ENCODE results near the gene DCPS.
"Not testable (repeated sequence)": the region's sequence is repeated elsewhere in the genome, so short reads cannot be mapped to it uniquely, and the experiment has no call there.

DCPS gene

DNA sequence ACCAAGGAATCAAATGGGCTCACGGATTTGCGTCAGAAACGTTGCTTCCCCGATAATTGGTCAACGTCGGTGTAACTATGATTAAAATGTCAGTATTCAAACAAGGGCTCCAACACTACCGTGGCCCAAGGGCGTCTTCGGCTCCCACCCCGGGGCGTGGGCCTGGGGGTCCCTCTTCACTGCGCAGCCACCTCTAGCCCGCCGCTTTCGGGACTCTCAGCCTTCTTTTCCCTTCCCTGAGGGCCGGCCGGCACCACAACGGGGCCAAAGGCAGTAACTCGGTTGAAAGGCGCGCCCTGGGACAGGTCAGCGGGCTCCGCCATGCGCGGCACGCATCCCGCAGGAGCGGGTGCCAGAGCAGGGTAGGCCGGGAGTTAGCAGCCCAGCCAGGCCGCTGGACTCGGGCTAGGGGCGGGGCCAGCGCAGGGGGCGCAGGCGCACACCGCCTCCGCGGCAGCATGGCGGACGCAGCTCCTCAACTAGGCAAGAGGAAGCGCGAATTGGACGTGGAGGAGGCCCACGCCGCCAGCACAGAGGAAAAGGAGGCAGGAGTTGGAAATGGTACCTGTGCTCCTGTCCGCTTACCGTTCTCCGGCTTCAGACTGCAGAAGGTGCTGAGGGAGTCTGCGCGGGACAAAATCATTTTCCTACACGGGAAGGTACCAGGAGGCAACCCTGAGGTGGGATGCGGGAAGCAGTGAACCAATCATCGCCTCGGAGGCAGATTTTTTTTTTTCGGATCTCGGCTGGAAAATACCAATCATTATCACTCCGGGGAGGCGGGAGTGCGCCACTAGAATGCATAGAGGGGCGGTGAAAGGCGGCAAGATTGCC, at the start of gene DCPS:
DCPS (plus strand) TSS at position 438 of the 834 bp plus-strand sequence; CDS start at position 459, 21 bp downstream.
- in situ Hi-C loops (cut with MboI; ENCODE audit: low sequenced_read_pairs): loop anchor here (25.0 kb wide), 1 partner anchor 683 kb away; no protein-coding TSS in a partner anchor

GRCh38 chr11:126254819-126255218, 49.0 kb upstream of the DCPS start:
- in situ Hi-C loops (cut with MboI; ENCODE audit: low sequenced_read_pairs): no loop called here

DNA sequence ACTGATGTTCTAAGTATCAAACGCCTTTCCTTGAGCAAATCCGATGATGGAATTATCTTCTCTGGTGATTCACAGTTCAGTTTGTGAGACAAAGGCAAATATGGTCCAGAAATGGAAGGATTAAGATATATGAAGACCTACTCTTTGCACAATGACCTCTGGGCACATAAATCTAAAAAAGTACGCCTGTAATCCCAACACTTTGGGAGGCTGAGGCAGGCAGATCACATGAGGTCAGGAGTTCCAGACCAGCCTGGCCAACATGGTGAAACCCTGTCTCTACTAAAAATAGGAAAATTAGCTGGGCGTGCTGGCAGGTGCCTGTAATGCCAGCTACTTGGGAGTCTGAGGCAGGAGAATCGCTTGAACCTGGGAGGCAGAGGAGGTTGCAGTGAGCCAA, 48.4 kb upstream of the DCPS start:
- in situ Hi-C loops (cut with MboI; ENCODE audit: low sequenced_read_pairs): not testable (repeated sequence)

GRCh38 chr11:126256216-126256615, 47.6 kb upstream of the DCPS start:
- in situ Hi-C loops (cut with MboI; ENCODE audit: low sequenced_read_pairs): no loop called here

GRCh38 chr11:126257144-126257543, 46.7 kb upstream of the DCPS start:
- in situ Hi-C loops (cut with MboI; ENCODE audit: low sequenced_read_pairs): no loop called here

GRCh38 chr11:126257764-126258163, 46.1 kb upstream of the DCPS start:
- in situ Hi-C loops (cut with MboI; ENCODE audit: low sequenced_read_pairs): no loop called here

GRCh38 chr11:126262216-126262615, 41.6 kb upstream of the DCPS start:
- in situ Hi-C loops (cut with MboI; ENCODE audit: low sequenced_read_pairs): no loop called here

GRCh38 chr11:126263489-126263888, 40.4 kb upstream of the DCPS start:
- in situ Hi-C loops (cut with MboI; ENCODE audit: low sequenced_read_pairs): no loop called here

DNA sequence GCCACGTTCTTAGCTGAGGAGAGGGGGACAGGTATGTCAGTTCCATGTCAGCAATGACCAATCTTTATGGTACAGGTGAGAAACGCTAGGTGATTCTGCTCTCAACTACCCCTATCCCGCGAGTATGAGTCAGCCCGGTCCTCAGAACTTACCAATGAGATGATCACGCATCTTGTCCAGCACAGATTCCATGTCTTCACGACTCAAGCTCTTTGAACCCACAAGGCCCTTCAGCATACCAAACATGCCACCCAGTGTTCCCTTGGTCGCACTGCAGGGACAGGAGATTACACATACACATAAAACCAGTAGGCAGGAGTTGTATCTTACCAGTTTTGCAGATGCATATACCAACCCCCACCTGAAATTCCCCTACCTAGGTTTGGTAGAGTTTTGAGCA, 38.0 kb upstream of the DCPS start:
- in situ Hi-C loops (cut with MboI; ENCODE audit: low sequenced_read_pairs): no loop called here

DNA sequence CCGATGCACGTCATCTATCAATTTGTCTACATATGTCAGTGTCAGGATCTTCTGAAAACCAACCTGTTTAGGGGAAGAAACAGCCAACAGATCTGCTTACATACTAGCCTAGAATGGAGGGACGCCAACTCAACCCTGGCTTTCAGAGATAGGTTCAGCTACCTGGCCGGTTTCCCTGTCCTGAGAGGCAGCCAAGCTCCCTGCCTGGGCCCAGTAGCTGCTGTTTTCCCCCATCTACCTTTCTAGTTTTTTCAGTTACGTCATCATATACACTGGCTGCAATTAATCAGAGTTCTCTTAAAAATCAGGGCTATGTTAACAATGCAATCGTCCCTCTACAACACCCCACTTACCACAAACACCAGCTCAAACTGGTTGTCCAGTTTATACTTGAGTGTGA, 36.2 kb upstream of the DCPS start:
- in situ Hi-C loops (cut with MboI; ENCODE audit: low sequenced_read_pairs): no loop called here

DNA sequence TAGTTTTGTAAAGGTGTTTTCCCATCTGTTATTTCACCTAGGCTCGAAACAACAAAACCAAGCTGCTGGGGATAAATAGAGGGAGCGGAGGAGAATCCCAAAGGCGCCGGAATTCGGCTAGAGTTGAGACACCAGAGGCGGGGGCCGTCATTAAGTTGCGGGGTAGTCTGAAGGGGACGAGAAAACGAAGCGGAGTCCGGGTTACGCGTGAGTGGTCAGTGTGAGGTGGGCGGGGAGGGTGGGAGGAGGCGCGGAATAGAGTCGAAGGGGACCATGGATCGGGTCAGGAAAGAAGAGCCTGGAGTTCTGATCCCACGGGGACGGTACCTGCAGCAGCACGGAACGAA, 35.5 kb upstream of the DCPS start:
- in situ Hi-C loops (cut with MboI; ENCODE audit: low sequenced_read_pairs): no loop called here

DNA sequence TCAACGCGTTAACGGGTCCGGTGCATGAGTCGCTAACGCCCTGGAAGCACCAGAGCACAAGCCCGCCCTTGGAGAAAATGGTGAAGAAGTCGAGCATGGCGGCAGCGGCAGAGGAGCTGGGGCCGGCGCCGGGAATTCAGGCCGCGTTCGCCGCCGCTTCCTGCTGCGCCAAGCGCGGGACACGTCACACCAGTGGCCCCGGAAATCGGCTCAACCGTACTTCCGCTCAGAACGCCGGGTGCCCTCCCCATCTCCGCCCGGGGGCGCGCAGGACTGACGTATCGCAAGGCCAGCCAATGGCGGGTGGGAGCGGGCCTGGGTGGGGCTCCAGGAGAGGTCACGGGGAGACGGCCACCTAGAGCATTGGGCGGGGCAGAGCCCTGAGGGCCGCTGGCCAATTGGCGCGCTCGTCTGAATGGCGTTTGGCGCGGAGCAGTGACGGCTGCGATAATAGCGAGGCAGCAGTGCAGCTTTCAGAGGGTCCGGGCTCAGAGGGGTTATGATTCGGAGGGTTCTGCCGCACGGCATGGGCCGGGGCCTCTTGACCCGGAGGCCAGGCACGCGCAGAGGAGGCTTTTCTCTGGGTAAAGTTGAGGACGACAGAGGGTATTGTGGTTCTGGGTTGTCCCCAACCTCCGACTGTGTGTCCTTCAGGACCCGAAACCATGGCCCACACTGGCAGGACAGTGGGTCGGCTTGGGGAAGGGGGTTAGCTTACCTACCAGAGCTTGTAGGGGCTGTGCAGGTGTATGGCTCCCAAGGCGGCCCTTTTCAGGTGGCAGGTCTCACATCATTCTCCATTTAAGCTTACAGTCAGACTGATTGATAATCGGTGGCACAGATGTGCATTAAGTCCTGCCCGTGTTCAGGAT, 34.9 kb upstream of the DCPS start, which contains the start of the genes FOXRED1 and SRPRA:
FOXRED1 (plus strand) TSS at position 447 of the 872 bp plus-strand sequence; CDS start at position 500, 53 bp downstream.
SRPRA (minus strand) TSS at position 188 of the 872 bp plus-strand sequence; CDS start at position 97, 91 bp downstream.
- in situ Hi-C loops (cut with MboI; ENCODE audit: low sequenced_read_pairs): no loop called here

- in situ Hi-C loops (cut with MboI; ENCODE audit: low sequenced_read_pairs): no loop called here
Measured at GRCh38 chr11:126277322-126277721, 26.5 kb upstream of the DCPS start.

DNA sequence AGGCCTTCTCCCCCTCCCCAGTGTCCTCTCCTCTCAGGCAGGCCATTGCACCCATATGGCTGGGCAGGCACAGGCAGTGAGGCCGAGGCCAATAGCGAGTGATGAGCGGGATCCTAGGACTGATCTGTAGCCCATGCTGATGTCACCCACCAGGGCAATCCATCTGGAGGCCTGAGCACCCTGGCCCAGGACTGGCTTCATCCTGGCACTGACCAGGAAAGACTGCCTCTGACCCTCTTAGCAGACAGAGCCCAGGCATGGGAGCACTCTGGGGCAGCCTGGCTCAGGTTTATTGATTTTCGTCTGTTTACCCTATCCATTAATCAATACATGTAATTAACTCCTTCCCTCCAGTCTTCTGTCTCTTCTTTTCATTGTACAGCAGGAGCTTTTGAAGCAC, 26.1 kb upstream of the DCPS start:
- in situ Hi-C loops (cut with MboI; ENCODE audit: low sequenced_read_pairs): no loop called here

- in situ Hi-C loops (cut with MboI; ENCODE audit: low sequenced_read_pairs): no loop called here
Measured at GRCh38 chr11:126279191-126279590, 24.7 kb upstream of the DCPS start.

DNA sequence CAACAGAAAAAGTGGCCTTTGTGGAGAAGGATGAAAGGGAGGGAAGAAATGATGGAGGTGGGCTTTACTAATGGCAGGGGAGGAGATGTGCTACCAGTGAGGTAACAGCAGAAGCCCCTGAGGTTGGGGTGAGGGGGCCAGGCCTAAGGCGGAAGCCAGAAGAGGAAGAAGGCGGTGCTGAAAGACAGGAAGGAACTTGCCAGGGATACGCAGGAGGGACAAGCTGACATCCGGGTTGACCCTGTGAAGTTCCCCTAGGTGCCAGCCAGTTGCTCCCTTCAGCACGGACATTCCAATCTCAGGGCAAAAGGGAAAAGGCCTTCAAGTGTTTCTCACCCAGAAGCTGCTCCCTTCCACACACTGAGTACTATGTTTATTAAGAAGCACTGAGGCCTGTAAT, 23.3 kb upstream of the DCPS start:
- in situ Hi-C loops (cut with MboI; ENCODE audit: low sequenced_read_pairs): no loop called here

DNA sequence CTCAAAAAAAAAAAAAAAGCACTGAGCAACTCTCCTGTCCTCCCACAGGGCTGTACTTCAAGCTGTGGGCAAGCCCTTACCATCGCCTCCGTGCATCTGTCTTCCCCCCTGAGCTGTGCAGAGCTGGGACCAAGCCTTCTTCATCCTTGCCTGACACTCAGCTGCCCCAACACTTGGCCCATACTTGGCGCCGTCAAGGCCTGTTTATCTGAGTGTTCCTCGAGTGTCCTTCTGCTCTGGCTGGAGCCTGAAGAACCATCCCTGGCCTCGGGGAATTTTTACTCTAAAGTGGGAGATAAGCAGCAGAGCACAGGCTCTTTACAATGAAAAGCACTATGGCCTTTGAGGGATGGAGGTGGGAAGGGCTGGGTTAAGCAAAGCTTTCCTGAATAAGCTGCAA, 22.6 kb upstream of the DCPS start:
- in situ Hi-C loops (cut with MboI; ENCODE audit: low sequenced_read_pairs): no loop called here

DNA sequence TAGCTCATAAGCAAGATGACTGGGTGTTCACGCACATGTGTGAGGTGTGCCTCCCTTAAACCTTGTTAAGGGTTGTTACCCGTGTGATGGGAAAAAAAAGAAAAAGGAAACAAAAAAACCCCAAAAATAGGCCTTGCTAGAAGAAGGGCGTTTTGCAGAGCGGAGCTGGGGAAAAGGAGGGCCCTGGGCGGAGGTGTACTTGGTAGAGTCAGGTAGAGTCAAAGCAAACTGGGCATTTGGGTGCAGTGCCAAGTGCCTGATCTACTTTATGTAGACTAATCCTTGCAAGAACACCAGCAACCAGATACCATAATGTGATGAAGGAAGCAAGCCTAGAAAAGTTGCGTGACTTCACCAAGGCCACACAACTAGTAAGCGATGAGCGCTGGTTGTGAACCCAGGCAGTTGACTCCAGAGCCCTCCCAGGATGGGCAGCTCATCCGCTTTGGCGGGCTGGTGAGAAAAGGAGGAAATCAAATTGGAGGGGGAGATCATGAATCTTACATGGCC, 22.1 kb upstream of the DCPS start:
- in situ Hi-C loops (cut with MboI; ENCODE audit: low sequenced_read_pairs): no loop called here

GRCh38 chr11:126282361-126282735, 21.5 kb upstream of the DCPS start:
- in situ Hi-C loops (cut with MboI; ENCODE audit: low sequenced_read_pairs): no loop called here

DNA sequence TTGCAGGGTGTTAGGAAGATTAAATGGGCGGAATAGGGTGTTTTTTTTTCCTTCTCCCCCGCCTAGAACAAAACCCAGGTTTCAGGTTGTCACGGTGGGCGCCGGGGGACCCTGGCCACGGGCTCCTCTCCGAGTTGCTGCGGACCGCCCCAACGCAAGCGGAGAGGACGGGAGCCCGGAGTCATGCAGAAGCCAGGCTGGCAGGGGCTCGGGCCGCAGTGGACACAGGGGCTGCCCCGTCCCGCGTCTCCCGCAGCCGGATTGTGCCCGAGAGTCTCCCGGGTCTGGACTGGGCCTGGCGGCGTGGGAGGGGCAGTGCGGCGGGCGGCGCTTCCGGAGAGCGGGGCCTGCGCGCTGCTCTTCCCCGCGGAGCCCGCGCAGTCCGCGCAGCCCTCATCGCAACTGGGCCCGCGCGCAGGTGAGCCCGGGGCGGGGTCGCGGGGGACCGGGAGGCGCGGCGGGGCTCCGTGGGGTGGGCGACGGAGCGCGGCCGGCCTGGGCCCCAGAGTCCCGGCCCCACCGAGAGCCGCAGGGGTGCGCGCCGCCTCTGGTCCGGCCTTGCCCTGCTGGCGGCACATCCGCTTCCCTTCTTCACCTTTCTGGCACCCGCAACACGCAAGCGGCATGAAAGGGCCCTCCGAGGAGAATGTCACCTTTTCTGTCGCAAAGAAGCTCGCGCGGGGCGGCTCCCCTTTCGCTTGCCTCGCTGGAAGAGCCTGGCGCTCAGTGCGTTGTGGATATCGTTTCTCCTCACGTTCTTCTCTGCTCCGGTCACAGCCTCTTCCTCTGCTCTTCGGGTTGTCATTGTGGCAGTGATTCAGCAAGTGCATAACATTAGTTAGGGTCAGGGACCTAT, 20.9 kb upstream of the DCPS start, which contains the start of gene TIRAP:
TIRAP (plus strand) TSS at position 358 of the 856 bp plus-strand sequence. CDS start 7,802 bp downstream, outside the sequence.
- in situ Hi-C loops (cut with MboI; ENCODE audit: low sequenced_read_pairs): no loop called here
